ENCODE data around the gene PRSS12.
A peak's percentile ranks its signal among the peaks of the same experiment; 100 is the strongest.
"Not testable (repeated sequence)": the region's sequence is repeated elsewhere in the genome, so short reads cannot be mapped to it uniquely, and the experiment has no call there.

The PRSS12 gene

GRCh38 chr4:118352843-118353533 is at the start of gene PRSS12:
Gene PRSS12 (minus strand): TSS chr4:118353003. CDS start chr4:118352720, 283 bp downstream.
- peak; percentile 34 for DNase-seq

GRCh38 chr4:118400356-118400755 is 47.6 kb upstream of the PRSS12 start:
- DNase-seq: no peak

DNA sequence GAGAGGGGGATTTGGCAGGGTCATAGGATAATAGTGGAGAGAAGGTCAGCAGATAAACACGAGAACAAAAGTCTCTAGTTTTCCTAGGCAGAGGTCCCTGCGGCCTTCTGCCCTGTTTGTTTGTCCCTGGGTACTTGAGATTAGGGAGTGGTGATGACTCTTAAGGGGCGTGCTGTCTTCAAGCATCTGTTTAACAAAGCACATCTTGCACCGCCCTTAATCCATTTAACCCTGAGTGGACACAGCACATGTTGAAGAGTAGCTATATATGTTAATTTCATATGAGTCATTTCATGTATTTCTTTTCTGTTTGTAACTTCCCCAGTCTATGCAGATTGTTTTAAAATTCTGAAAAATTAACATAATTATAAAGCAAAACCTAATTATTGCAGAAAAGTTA is 47.1 kb upstream of the PRSS12 start:
- peak; percentile 14 for DNase-seq

DNA sequence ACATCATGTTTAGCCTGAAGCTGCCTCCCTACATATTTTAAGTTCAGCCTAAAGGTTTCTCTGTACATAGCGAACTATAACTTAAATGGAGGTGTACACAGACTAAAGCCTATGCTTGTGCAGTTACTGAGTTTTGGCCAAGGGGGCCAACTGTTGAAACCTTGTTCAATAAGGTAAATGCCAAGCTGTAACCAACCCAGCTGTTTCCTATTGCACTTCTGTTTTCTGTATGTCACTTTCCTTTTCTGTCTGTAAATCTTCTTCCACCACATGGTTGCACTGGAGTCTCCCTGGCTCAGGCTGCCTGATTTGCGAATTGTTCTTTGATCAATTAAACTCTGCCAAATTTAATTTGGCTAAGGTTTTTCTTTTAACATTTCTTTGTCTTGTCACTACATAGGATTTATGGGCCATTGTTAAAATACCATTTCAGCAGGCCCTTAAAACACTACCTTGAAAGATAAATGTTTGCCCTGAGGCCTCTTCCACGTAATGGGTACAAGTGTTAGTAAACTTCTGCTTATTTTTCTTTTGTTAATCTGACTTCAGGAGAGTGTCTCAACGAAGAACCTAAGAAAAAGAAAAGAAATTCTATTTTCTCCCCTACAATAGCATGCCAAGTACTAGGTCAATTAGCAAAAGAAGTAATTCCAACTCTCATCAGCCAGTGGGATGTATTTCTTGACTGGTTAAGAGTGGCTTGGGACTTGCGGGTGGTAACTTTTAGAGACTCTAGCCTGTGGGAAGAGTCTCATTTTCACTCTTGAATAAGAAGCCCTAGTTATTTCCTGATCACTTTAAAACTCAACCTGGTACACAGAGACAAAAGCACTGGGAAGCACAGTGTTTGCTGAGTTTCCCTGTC is 45.7 kb upstream of the PRSS12 start:
- DNase-seq: no peak

DNA sequence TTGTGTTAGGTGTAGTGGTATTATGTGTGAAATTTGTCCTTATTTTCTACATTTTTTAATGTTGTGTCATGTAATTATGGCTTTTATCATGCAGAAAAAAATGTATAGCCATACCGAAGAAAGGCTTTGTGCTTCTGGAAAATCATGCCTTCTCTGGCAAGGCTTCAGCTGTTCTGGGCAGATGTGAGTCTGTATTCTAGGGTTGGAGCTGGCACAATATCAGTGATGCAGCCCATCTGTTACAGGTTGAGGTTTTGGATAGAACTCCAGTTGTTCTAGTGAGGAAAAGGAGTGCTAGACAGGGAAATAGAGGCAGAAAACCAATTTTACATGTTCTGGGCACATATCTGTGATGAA is 44.8 kb upstream of the PRSS12 start:
- DNase-seq: no peak

GRCh38 chr4:118396881-118397622 is 44.2 kb upstream of the PRSS12 start:
- no peak for DNase-seq

- DNase-seq: no peak
Measured at GRCh38 chr4:118395057-118395644, 42.3 kb upstream of the PRSS12 start.

DNA sequence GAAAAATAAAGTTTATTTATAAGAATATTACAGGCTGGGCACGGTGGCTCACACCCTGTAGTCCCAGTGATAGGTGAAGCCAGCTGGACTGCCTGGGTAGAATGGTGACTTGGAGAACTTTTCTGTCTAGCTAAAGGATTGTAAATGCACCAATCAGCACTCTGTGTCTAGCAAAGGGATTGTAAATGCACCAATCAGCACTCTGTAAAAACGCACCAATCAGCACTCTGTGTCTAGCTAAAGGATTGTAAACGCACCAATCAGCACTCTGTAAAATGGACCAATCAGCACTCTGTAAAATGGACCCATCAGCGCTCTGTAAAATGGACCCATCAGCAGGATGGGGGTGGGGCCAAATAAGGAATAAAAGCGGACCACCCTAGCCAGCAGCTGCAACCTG is 39.7 kb upstream of the PRSS12 start:
- not testable (repeated sequence) for DNase-seq

DNA sequence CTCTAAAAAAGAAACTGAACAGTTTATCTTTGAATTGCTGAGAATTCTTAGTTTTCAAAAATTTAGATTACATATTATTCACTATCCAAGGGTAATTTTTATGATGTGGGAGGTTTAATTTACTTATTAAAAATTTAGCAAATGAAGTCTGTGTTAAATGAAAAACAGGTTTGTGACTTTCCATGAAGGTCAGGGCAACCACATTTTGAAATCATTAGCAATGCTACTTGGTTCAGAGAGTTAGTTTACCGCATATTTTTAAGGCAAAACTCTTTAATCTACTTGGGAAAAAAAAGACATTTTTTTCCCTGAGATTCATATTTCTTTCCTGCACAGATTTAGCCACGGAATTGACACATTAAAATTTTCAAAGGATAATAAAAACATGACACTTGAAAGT is 37.3 kb upstream of the PRSS12 start:
- DNase-seq: no peak

DNA sequence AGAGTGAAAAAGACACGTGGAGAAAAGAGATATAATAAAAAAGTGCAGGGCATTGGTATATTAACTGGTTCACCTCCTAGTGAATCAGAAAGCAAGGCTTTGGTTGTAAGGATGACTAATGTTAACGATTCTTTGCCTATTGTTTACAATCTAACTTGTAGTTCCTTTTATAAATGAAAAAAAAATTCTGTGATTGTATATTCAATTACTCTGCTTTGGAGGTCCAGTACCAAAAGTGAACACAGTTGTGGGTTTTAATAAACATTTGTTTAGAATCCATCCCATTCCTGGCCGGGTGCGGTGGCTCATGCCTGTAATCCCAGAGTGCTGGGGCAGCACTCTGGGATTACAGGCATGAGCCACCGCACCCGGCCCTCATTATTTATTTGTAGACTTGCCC is 36.9 kb upstream of the PRSS12 start:
- no peak for DNase-seq

GRCh38 chr4:118388606-118389005 is 35.8 kb upstream of the PRSS12 start:
- no peak for DNase-seq

- no peak for DNase-seq
Measured at GRCh38 chr4:118381902-118382301, 29.1 kb upstream of the PRSS12 start.

- no peak for DNase-seq
Measured at GRCh38 chr4:118373614-118374255, 20.9 kb upstream of the PRSS12 start.

GRCh38 chr4:118372251-118372650 is 19.4 kb upstream of the PRSS12 start:
- DNase-seq: no peak

GRCh38 chr4:118369231-118369630 is 16.4 kb upstream of the PRSS12 start:
- DNase-seq: no peak

DNA sequence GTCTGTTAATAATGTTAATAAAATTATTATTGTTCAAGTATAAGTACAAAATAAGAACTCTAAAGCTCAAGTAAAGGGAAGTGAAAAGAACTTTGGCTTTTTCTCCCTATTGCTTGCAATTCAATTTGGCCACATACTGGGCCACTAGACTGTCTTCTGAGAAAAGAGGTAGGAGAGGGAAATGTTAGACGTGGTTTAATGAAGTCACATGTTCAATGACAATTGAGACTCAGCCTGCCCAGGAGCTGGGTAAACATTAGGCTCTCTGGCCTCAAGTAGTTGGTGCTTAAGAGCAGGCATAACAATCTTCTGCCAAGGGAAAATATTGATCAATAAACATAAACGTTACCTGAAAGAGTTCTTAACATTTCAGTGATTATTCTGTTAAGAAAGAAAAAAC is 15.1 kb upstream of the PRSS12 start:
- DNase-seq: peak; percentile 53

DNA sequence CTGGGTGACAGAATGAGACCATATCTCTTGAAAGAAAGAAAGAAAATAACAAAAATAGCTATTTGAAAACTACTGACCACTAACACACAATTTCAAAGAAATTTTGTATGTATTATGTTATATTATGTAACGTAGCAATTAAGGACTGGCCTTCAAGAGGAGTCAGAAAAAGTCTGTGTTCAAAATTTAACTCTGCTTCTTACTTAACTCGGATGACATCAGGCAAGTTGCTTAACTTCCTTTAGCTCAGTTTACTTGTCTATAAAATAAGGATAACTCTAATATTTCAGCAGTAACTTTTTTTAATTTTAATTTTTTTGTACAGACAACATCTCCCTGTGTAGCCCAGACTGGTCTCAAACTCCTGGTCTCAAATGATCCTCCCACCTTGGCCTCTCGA is 14.6 kb upstream of the PRSS12 start:
- no peak for DNase-seq

DNA sequence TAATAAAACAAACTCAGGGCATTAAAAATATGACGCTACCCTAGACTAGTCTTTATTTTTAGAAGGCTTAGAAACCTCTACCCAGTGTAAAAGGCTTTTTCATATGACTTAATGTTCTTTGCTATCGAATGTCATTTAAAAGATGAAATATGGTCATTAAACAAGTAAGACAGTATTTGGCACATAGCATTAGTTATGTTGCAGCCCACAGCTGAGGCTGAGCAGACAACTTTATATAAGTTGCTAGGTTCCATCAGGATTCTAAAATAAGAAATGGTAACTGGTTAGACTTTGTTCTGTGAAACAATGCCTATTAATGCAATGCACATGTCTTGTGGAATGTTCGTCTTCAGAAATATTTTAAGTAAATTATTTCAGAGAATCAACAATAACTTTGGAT is 10.4 kb upstream of the PRSS12 start:
- no peak for DNase-seq

DNA sequence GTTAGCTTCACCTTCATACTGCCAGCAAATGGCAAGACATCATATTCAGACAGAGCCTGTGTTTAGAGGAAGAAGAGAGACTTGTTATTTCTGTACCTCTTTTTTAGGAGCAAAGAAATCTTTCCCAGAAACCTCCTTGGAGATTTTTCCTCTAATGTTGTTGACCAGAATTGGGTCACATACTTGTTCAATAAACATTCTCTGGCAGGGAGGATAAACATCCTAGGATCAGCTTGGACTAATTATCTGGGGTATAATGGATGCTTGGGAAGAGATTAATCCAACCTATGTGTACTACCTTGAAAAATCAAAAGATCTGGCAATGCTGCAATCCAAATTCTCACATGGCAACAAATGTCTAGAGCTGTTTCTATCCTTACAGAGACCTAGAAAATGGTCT is 8.4 kb upstream of the PRSS12 start:
- DNase-seq: no peak

DNA sequence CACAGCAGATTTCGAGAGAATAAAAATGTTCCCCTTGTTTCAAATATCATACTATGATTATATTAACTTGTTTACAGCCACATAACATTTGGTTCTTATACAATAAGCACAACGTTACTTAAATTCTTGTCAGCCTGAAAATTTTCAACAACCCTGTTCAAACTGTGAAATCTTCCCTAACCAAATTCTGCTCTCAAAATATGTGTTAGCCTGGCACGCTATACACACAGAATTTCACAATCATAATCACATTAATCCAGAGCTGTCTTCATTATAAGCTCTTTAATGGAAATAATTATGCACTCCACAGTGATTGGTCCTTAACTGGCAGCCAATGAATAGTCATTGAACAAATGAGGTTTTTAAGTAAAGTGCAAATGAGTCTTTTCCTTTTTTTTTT is 7.3 kb upstream of the PRSS12 start:
- DNase-seq: no peak

- no peak for DNase-seq
Measured at GRCh38 chr4:118357601-118358000, 4.8 kb upstream of the PRSS12 start.

DNA sequence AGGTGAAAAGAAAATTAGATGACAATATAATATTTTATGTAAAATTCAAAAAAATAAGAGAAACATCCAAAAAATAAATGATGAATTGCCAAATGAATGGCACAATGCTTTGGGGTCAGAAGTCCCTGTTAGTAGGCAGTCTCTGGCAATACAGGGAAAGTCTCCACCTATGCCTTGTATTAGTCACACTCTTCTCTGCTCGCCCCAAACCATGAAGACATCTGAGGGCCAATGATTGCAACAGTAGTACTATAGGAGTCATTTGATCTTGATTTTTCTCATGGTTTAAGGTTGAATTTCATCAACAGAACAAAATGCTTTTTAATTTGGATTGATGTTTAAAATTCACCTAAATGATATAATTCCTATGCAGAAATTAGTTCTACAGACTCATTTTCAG is 3.9 kb upstream of the PRSS12 start:
- no peak for DNase-seq

GRCh38 chr4:118356111-118356510 is 3.3 kb upstream of the PRSS12 start:
- no peak for DNase-seq
